ENCODE measurements around the gene TAS2R1. TPM values are rescaled to one million over a fixed set of nuclear protein-coding genes. Genes with fewer than 3 reads are reported as not detected.

Gene TAS2R1
- total RNA-seq, 1 experiment from 2014 or later, result 0.82 TPM

DNA sequence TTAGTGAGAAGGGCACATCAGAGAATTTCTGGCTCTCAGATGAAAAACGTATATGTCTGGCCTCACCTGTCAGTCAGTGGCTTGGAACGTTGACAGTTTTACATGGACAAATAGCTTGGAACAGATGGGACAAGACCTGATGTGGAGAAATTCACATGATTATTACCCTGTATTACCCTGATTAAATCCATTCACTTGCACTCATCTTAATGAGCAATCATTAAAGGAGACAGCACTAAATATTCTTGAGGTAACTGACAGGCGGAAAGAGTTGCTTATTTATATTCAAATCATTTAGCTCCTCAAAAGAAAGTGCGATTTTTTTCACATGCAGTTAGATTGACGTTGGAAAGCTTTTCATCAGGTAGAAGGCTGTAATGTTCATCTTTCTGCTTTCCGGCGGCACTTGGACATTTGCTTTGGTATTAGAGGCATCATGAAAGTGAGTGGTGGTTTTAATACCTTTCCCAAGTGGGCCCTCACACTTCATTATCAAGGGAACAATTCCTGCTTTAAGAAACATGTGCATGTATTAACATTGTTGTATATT lies 11.7 kb upstream of the TAS2R1 start:
- no peaks in the 10 kb centered on the region for H3K36me3 Mint-ChIP-seq (ENCODE audit: insufficient read depth, unreplicated experiment)
- Histone ChIP-seq H3K4me1 (no peaks in the 10 kb centered on the region), H3K9me3 (peaks cover 7% of the 10 kb centered on the region), H3K27me3 (replicated peaks; ENCODE audit: control insufficient read depth, insufficient read depth, low read length) (no peaks in the 10 kb centered on the region), H3K36me3 (ENCODE audit: control insufficient read depth, insufficient read depth, low read length) (no peaks in the 10 kb centered on the region), H3K4me3 (ENCODE audit: low read depth, low read length) (no peak overlapping the region)
- H3K4me1 Mint-ChIP-seq (ENCODE audit: low read depth, unreplicated experiment), result no peaks in the 10 kb centered on the region
- BruUV-seq (replicated peaks), result no TSS peak
- DNase-seq, result no peak
- H3K4me3 Mint-ChIP-seq (ENCODE audit: unreplicated experiment), result no peak overlapping the region
- peaks cover 23% of the 10 kb centered on the region for H3K9me3 Mint-ChIP-seq (ENCODE audit: unreplicated experiment)
- intact Hi-C loops (cut with micrococcal nuclease; ENCODE audit: unreplicated experiment), result no loop called here
- ChIA-PET CTCF (no interaction called here), POLR2A (no interaction called here)
- TF ChIP-seq CTCF (IDR thresholded peaks at IDR 0.05; ENCODE audit: insufficient read depth in 1 of 2, low read depth in 1 of 2, low read length in 1 of 2, severe bottlenecking in 1 of 2, unreplicated experiment in 1 of 2), result no peak
- no peaks in the 10 kb centered on the region for H3K27me3 Mint-ChIP-seq (ENCODE audit: insufficient read depth, unreplicated experiment)
- H3K27ac Mint-ChIP-seq (ENCODE audit: unreplicated experiment), result no peak overlapping the region

GRCh38 chr5:9632495-9632894 lies 2.3 kb upstream of the TAS2R1 start:
- intact Hi-C loops (cut with micrococcal nuclease; ENCODE audit: unreplicated experiment), result no loop called here
- Histone ChIP-seq H3K36me3 (ENCODE audit: control insufficient read depth, insufficient read depth, low read length) (no peaks in the 10 kb centered on the region), H3K4me1 (no peaks in the 10 kb centered on the region), H3K27me3 (replicated peaks; ENCODE audit: control insufficient read depth, insufficient read depth, low read length) (no peaks in the 10 kb centered on the region), H3K9me3 (peaks cover 6% of the 10 kb centered on the region), H3K4me3 (ENCODE audit: low read depth, low read length) (no peak overlapping the region)
- ChIA-PET POLR2A (no interaction called here), CTCF (no interaction called here)
- TF ChIP-seq CTCF (IDR thresholded peaks at IDR 0.05; ENCODE audit: insufficient read depth in 1 of 2, low read depth in 1 of 2, low read length in 1 of 2, severe bottlenecking in 1 of 2, unreplicated experiment in 1 of 2), result no peak
- BruUV-seq (replicated peaks), result no TSS peak
- Mint-ChIP-seq H3K27me3 (ENCODE audit: insufficient read depth, unreplicated experiment) (no peaks in the 10 kb centered on the region), H3K9me3 (ENCODE audit: unreplicated experiment) (peaks cover 69% of the 10 kb centered on the region), H3K4me3 (ENCODE audit: unreplicated experiment) (no peak overlapping the region), H3K4me1 (ENCODE audit: low read depth, unreplicated experiment) (peaks cover 15% of the 10 kb centered on the region), H3K27ac (ENCODE audit: unreplicated experiment) (no peak overlapping the region), H3K36me3 (ENCODE audit: insufficient read depth, unreplicated experiment) (peaks cover 4% of the 10 kb centered on the region)
- no peak for DNase-seq

- H3K27ac Mint-ChIP-seq (ENCODE audit: unreplicated experiment), result no peak overlapping the region
- Histone ChIP-seq H3K4me1 (peaks cover 23% of the 10 kb centered on the region), H3K27me3 (replicated peaks; ENCODE audit: control insufficient read depth, insufficient read depth, low read length) (no peaks in the 10 kb centered on the region), H3K9me3 (peaks cover 8% of the 10 kb centered on the region; the same call in 1 of the 2 replicates), H3K36me3 (ENCODE audit: control insufficient read depth, insufficient read depth, low read length) (no peaks in the 10 kb centered on the region), H3K4me3 (ENCODE audit: low read depth, low read length) (no peak overlapping the region)
- peaks cover 23% of the 10 kb centered on the region for H3K36me3 Mint-ChIP-seq (ENCODE audit: insufficient read depth, unreplicated experiment)
- no peaks in the 10 kb centered on the region for H3K27me3 Mint-ChIP-seq (ENCODE audit: insufficient read depth, unreplicated experiment)
- H3K4me3 Mint-ChIP-seq (ENCODE audit: unreplicated experiment), result no peak overlapping the region
- no peak for TF ChIP-seq CTCF (IDR thresholded peaks at IDR 0.05; ENCODE audit: insufficient read depth in 1 of 2, low read depth in 1 of 2, low read length in 1 of 2, severe bottlenecking in 1 of 2, unreplicated experiment in 1 of 2)
- BruUV-seq (replicated peaks), result no TSS peak
- ChIA-PET CTCF (no interaction called here), POLR2A (no interaction called here)
- no peak for DNase-seq
- peaks cover 46% of the 10 kb centered on the region for H3K9me3 Mint-ChIP-seq (ENCODE audit: unreplicated experiment)
- intact Hi-C loops (cut with micrococcal nuclease; ENCODE audit: unreplicated experiment), result loop anchor here (10.0 kb wide), 1 partner anchor 517 kb away; no protein-coding TSS in a partner anchor
- peaks cover 46% of the 10 kb centered on the region for H3K4me1 Mint-ChIP-seq (ENCODE audit: low read depth, unreplicated experiment)
Measured at GRCh38 chr5:9627541-9627940, 2.6 kb downstream of the TAS2R1 start.
